ENCODE measurements around the gene MFAP4.

Gene MFAP4

DNA sequence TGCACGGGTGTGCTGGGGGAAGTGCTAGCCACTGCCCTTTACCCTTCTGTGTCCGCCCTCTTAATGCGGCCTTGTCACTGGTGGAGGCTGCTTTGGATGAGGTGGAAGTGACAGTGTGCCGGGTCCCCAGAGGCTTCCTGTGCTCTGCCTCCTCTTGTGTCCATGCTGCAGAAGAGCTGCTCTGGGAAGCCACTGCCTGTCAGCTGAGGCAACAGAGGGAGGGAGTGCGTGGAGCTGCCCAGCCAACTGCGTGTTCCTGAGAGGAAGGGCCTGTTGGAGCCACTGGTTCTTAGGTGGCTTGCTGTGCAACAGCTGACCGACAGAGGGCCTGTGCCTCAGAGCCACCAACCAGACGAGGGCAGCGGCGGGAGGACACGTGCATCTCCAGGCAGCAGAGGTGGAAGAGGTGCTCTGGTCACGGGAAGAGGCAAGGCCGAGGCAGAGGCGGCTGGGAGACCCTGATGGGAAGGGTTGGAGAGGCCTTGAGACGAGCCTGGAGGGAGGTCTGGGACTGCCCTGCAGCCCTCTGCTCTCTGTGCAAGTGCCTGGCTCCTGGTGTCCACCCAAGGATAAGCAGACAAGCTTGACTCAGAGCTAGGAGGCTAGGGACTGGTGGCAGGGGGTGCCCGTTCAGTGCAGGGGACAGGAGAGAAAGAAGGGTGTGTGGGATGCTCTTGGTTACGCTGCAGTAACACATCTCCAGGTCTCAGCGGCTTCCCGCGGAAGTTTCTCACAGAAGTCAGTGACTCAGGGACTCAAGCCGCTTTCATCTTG, 49.9 kb downstream of the MFAP4 start:
- peak in 35 of 58 donors; percentile 27 to 80 (median 55) for DNase-seq

DNA sequence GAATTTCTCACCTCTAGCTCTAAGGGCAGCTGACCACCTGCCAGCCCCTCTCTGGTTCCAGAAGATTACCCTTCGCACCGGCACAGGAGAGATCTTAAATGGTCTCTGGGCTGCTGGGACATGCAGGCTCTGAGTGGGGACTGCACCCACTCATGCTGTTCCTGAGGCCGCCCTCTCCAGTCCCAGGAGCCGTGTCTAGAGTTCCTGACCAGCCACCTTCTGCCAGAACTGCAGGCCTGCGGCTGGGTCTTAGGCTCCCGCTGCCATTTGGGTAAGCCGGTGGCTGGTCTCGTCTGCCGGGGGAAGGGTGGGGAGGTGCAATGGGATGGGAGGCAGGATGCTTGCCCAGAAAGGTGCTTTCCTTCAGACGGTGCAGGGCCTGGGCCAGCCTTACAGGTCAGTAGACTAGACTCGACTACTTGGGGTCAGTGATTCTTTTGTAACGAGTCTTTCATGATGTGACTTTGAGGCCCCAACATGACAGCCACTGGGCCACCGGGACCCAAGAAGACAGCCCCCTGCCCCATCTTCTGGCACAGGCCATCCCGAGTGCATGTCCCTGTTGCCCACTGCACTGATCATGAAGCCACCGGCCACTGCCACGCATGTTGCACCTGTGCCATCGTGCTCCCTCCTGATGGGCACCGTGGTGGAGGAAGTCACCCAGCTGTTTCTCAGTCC, 50.9 kb downstream of the MFAP4 start:
- DNase-seq: no peak

DNA sequence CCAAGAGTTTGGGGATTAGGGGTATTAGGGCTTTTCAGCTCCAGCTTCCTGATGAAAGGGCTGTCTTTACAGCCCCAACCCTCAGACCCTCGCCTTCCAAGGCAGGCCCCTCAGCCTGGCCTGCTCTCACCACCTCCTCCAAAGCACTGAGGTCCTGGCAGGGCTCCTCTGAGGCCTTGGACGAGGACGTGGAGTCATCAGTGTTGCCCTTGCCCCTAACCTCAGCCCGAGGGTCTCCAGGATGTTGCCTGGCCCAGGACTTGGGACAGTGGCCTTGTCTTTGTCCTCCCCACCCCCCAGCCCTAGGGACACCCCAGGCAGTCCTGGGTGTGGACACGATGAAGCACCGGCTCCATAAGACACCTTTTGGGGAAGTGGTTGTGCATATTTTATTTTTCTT, 52.7 kb downstream of the MFAP4 start:
- DNase-seq: no peak

DNA sequence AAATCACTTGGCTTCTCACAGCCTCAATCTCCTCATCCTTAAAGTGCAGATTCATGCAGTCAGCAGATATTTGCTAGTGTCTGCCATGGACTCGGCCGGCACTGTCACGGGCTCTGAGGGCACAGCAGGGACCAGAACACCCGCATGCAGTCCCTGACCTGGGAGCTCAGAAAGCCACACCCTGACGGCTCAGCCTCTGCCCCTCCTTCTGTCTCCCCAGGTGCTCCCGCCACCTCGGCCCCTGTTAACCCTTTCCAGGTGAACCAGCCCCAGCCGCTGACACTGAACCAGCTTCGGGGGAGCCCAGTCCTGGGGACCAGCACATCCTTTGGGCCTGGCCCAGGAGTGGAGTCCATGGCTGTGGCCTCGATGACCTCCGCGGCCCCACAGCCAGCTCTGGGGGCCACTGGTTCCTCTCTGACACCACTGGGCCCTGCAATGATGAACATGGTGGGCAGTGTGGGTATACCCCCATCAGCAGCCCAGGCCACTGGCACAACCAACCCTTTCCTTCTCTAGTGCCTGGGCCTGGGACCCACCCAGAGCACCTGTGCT, 53.2 kb downstream of the MFAP4 start:
- DNase-seq: no peak

All from anterior cingulate cortex (tissue), 58 donors.